ENCODE measurements around the gene PGAM1. TPM values are rescaled to one million over a fixed set of nuclear protein-coding genes. Genes with fewer than 3 reads are reported as not detected.

PGAM1 gene
- total and polyA plus RNA-seq, 2 of the 4 experiments (the other 2 are of a cell fraction) = 686 to 841 TPM

GRCh38 chr10:97468162-97468561 is 42.2 kb downstream of the PGAM1 start:
- Histone ChIP-seq H2AK9ac (replicated peaks; ENCODE audit: low read depth, low read length, poor library complexity) (no peak overlapping the region), H3K4me3 (ENCODE audit: insufficient read depth, low read depth, low read length) (no peak overlapping the region), H3K18ac (ENCODE audit: low read depth, low read length) (no peak overlapping the region), H4K5ac (ENCODE audit: low read depth, low read length) (no peak overlapping the region), H2AK5ac (ENCODE audit: low read depth, low read length) (no peak overlapping the region), H3K9ac (ENCODE audit: low read depth, low read length) (no peak overlapping the region), H3K4me1 (ENCODE audit: control insufficient read depth, insufficient read depth, low read length) (peaks cover 8% of the 10 kb centered on the region), H2BK5ac (ENCODE audit: low read depth, low read length, poor library complexity, severe bottlenecking) (no peak overlapping the region), H3K23ac (ENCODE audit: low read depth, low read length) (no peak overlapping the region), H3K9me1 (ENCODE audit: insufficient read depth, low read length) (no peaks in the 10 kb centered on the region), H3K4ac (ENCODE audit: low read depth, low read length) (no peak overlapping the region), H2BK120ac (ENCODE audit: low read depth, low read length) (no peak overlapping the region), H3K4me2 (ENCODE audit: low read depth, low read length) (no peak overlapping the region), H4K20me1 (ENCODE audit: insufficient read depth, low read length) (peaks cover 11% of the 10 kb centered on the region; the same call in 1 of the 2 replicates), H2AFZ (replicated peaks; ENCODE audit: low read length, poor library complexity) (no peak overlapping the region), H3K9me3 (ENCODE audit: control insufficient read depth, insufficient read depth, low read length) (no peaks in the 10 kb centered on the region), H2BK15ac (ENCODE audit: low read depth, low read length) (no peak overlapping the region), H3K56ac (ENCODE audit: extremely low read depth, insufficient read depth, low read length) (no peak overlapping the region), H2BK20ac (ENCODE audit: low read depth, low read length) (no peak overlapping the region), H4K8ac (ENCODE audit: low read depth in 2 of 2, low read length in 2 of 2) (no peak overlapping the region), H3K27me3 (ENCODE audit: control insufficient read depth, insufficient read depth, low read length) (no peaks in the 10 kb centered on the region), H3K14ac (replicated peaks; ENCODE audit: low read depth, low read length) (no peak overlapping the region), H3K27ac (ENCODE audit: insufficient read depth, low read length) (no peak overlapping the region), H4K91ac (ENCODE audit: insufficient read depth, low read depth, low read length) (no peak overlapping the region), H3K36me3 (ENCODE audit: control insufficient read depth, insufficient read depth, low read length) (peaks cover 64% of the 10 kb centered on the region), H3K79me1 (ENCODE audit: low read depth in 1 of 2, low read length in 2 of 2) (peaks cover 11 to 20% of the 10 kb centered on the region in 2 experiments; a peak in 3 of 4 replicates)
- TF ChIP-seq USF2 (IDR thresholded peaks at IDR 0.05; ENCODE audit: low read depth, low read length) (no peak), RFX5 (IDR thresholded peaks at IDR 0.05; ENCODE audit: low read depth, low read length) (no peak), SMC3 (IDR thresholded peaks at IDR 0.05; ENCODE audit: low read depth, low read length) (no peak), MAFK (IDR thresholded peaks at IDR 0.05; ENCODE audit: low read depth, low read length) (no peak), NFE2L2 (IDR thresholded peaks at IDR 0.05; ENCODE audit: low read depth, low read length) (no peak), ELK1 (IDR thresholded peaks at IDR 0.05; ENCODE audit: borderline replicate concordance, low read depth, low read length) (no peak), RCOR1 (IDR thresholded peaks at IDR 0.05; ENCODE audit: insufficient replicate concordance, low read length) (no peak), MXI1 (IDR thresholded peaks at IDR 0.05; ENCODE audit: borderline replicate concordance, low read depth, low read length) (no peak), RAD21 (IDR thresholded peaks at IDR 0.05; ENCODE audit: low read length) (no peak), CHD1 (IDR thresholded peaks at IDR 0.05; ENCODE audit: low read depth, low read length) (no peak), POLR2A (IDR thresholded peaks at IDR 0.05; ENCODE audit: low read depth, low read length) (no peak), CEBPB (IDR thresholded peaks at IDR 0.05; ENCODE audit: low read depth, low read length) (no peak), CTCF (conservative IDR thresholded peaks at IDR 0.05; ENCODE audit: low read depth, low read length) (no peak), FOS (IDR thresholded peaks at IDR 0.05; ENCODE audit: low read depth, low read length) (no peak), BHLHE40 (IDR thresholded peaks at IDR 0.05; ENCODE audit: low read depth, low read length) (no peak), MAZ (IDR thresholded peaks at IDR 0.05; ENCODE audit: borderline replicate concordance, low read depth, low read length) (no peak)
- intact Hi-C loops (cut with micrococcal nuclease) = no loop called here
- no peak for DNase-seq
- no peak for ATAC-seq (ENCODE audit: low read depth)
- in situ Hi-C loops (cut with MboI; ENCODE audit: low sequenced_read_pairs) = no loop called here
- WGBS, 2 experiments (ENCODE audit: extremely low coverage in 2 of 2, insufficient read length in 1 of 2) = 90% methylated on average over 2 of the region's 3 CpGs; no CpG with 5 or more reads in 1 of the 2 experiments
- ChIA-PET POLR2A (ENCODE audit: unreplicated experiment) (no interaction called here), CTCF (interaction anchor here (1.1 to 1.3 kb wide), 2 partner anchors 21 to 86 kb away, joined by 3 read pairs; no protein-coding TSS in a partner anchor)
- no TSS peak for BruUV-seq (replicated peaks)
- dilution Hi-C loops (cut with HindIII; ENCODE audit: low sequenced_read_pairs, unreplicated experiment) = no loop called here
